Breast epithelium (tissue), 3 donors: ENCODE results near the gene TXNL4A.

ENCODE experiments used
- POLR2A ChIP-seq: fragments of 450-650 bp; IDR thresholded peaks from one replicate; pipeline ENCODE4 v1.6.1; 2016; ENCODE audit warnings: antibody characterized with exemption, mild to moderate bottlenecking, moderate library complexity
- TF ChIP-seq, protein P1 (sequence below), 3 donors: fragments of 450-650 bp; IDR thresholded peaks; one replicate each; pipeline ENCODE4 v1.5.1; 2016 to 2017; ENCODE audit warnings: antibody characterized with exemption in 3 of 3, mild to moderate bottlenecking in 3 of 3, moderate library complexity in 3 of 3

GRCh38 chr18:79949697-79950487 is 38.5 kb downstream of the TXNL4A start:
- TF ChIP-seq, protein P1, sequence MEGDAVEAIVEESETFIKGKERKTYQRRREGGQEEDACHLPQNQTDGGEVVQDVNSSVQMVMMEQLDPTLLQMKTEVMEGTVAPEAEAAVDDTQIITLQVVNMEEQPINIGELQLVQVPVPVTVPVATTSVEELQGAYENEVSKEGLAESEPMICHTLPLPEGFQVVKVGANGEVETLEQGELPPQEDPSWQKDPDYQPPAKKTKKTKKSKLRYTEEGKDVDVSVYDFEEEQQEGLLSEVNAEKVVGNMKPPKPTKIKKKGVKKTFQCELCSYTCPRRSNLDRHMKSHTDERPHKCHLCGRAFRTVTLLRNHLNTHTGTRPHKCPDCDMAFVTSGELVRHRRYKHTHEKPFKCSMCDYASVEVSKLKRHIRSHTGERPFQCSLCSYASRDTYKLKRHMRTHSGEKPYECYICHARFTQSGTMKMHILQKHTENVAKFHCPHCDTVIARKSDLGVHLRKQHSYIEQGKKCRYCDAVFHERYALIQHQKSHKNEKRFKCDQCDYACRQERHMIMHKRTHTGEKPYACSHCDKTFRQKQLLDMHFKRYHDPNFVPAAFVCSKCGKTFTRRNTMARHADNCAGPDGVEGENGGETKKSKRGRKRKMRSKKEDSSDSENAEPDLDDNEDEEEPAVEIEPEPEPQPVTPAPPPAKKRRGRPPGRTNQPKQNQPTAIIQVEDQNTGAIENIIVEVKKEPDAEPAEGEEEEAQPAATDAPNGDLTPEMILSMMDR (IDR thresholded peaks at IDR 0.05): no peak
- no peak for TF ChIP-seq POLR2A
